ENCODE data around the gene KCNJ9. TPM values are rescaled to one million over a fixed set of nuclear protein-coding genes. Genes with fewer than 3 reads are reported as not detected.
A peak's percentile ranks its signal among the peaks of the same experiment; 100 is the strongest.

KCNJ9 gene
- total and polyA plus RNA-seq, 2 of the 13 experiments (the other 11 are each of a cell fraction or from before 2014, with no cell fraction given), result not detected

- H3K4me3 ChIP-seq (replicated peaks in 1 of 3; ENCODE audit: insufficient read depth in 1 of 3, low read depth in 2 of 3, low read length in 3 of 3), result no peak overlapping the region
- POLR2A ChIA-PET, result no interaction called here
- CTCF ChIA-PET (ENCODE audit: low intra/inter-chr PET ratio, low total read pairs), result no interaction called here
- 95% methylated on average over 4 of the region's 4 CpGs for WGBS (ENCODE audit: low lambda C conversion rate)
- peaks cover 45% of the 10 kb centered on the region for H3K4me1 ChIP-seq (ENCODE audit: insufficient read depth, low read length)
- no peaks in the 10 kb centered on the region for H4K20me1 ChIP-seq (ENCODE audit: insufficient read depth, low read length)
- no TSS peak for BruUV-seq (replicated peaks)
- intact Hi-C loops (cut with micrococcal nuclease; ENCODE audit: unreplicated experiment), result no loop called here
- no peaks in the 10 kb centered on the region for H3K27me3 ChIP-seq (ENCODE audit: control insufficient read depth in 1 of 2, insufficient read depth in 2 of 2, low read length in 2 of 2)
- DNase-seq (ENCODE audit: low spot score), result no peak
- H2AFZ ChIP-seq (ENCODE audit: low read length), result no peak overlapping the region
- ATAC-seq, result no peak
- no peaks in the 10 kb centered on the region for H3K9me3 ChIP-seq (ENCODE audit: low read length)
- in situ Hi-C loops (cut with HindIII; ENCODE audit: extremely low pct_ligation_motif_present, low pct_unique_long_range_greater_than_20kb), result no loop called here
- H3K9ac ChIP-seq (ENCODE audit: insufficient read depth, low read depth, low read length), result no peak overlapping the region
- H3K36me3 ChIP-seq (replicated peaks in 1 of 2; ENCODE audit: control insufficient read depth in 1 of 2, insufficient read depth in 2 of 2, low read length in 2 of 2), result peaks cover 10 to 13% of the 10 kb centered on the region in 2 experiments; a peak in 4 of 5 replicates
- 0 out of 2 replicates have a peak overlapping the region, but pooled peaks have one; percentile 18 for H3K4me2 ChIP-seq (ENCODE audit: low read depth, low read length)
- peaks cover 18% of the 10 kb centered on the region for H3K79me2 ChIP-seq (ENCODE audit: insufficient read depth, low read length)
- H3K27ac ChIP-seq (ENCODE audit: extremely low read length, insufficient read depth, low read length), result no peak overlapping the region
- FAIRE-seq, result no peak
- no peak for TF ChIP-seq TEAD2 (CRISPR knock-in tag; IDR thresholded peaks at IDR 0.05)
- no peak for TF ChIP-seq SRSF4 (IDR thresholded peaks at IDR 0.05; ENCODE audit: low read depth, low read length, poor library complexity, severe bottlenecking)
- no peak for TF ChIP-seq NR3C1 (CRISPR knock-in tag; IDR thresholded peaks at IDR 0.05)
- TF ChIP-seq SETDB1 (CRISPR knock-in tag; IDR thresholded peaks at IDR 0.05; ENCODE audit: borderline replicate concordance), result no peak
- no peak for TF ChIP-seq ZNF296 (CRISPR knock-in tag; conservative IDR thresholded peaks at IDR 0.05)
- no peak for TF ChIP-seq ZNF639 (CRISPR knock-in tag; conservative IDR thresholded peaks at IDR 0.05)
- no peak for TF ChIP-seq NBN (conservative IDR thresholded peaks at IDR 0.05)
- no peak for TF ChIP-seq RELA (CRISPR knock-in tag; IDR thresholded peaks at IDR 0.05)
- no peak for TF ChIP-seq MYNN (CRISPR knock-in tag; IDR thresholded peaks at IDR 0.05; ENCODE audit: low read depth)
- no peak for TF ChIP-seq ZNF281 (CRISPR knock-in tag; IDR thresholded peaks at IDR 0.05; ENCODE audit: borderline replicate concordance)
- TF ChIP-seq ZNF10 (CRISPR knock-in tag; IDR thresholded peaks at IDR 0.05; ENCODE audit: borderline replicate concordance, low read depth), result no peak
- no peak for TF ChIP-seq ZNF740 (CRISPR knock-in tag; IDR thresholded peaks at IDR 0.05)
- TF ChIP-seq ZBTB25 (CRISPR knock-in tag; IDR thresholded peaks at IDR 0.05), result no peak
- TF ChIP-seq ZBTB38 (CRISPR knock-in tag; IDR thresholded peaks at IDR 0.05), result no peak
- no peak for TF ChIP-seq ZNF264 (CRISPR knock-in tag; IDR thresholded peaks at IDR 0.05)
- TF ChIP-seq HNRNPH1 (optimal IDR thresholded peaks at IDR 0.05; ENCODE audit: low read depth, low read length), result no peak
- no peak for TF ChIP-seq ZBTB33 (CRISPR knock-in tag; IDR thresholded peaks at IDR 0.05)
- TF ChIP-seq ZNF567 (CRISPR knock-in tag; IDR thresholded peaks at IDR 0.05; ENCODE audit: borderline replicate concordance), result no peak
Observed at GRCh38 chr1:160094291-160094625, 12.9 kb downstream of the KCNJ9 start.
